GM10266 (cell line): Measurements from ENCODE around the gene PCK2.

Source experiments
- DNase-seq: peaks from one replicate; pipeline ENCODE4 v3.0.0; 2012; ENCODE audit errors: extremely low spot score
- CTCF ChIP-seq: IDR thresholded peaks from 2 replicates; pipeline ENCODE4 v1.5.1; 2012; ENCODE audit warnings: mild to moderate bottlenecking, low read depth; ENCODE audit not compliant: control insufficient read depth, insufficient read depth; ENCODE audit errors: missing control alignments

PCK2 gene

GRCh38 chr14:24126939-24127338, 32.8 kb downstream of the PCK2 start:
- TF ChIP-seq CTCF, result no peak
- no peak for DNase-seq

- no peak for DNase-seq
- TF ChIP-seq CTCF, result no peak
Measured at GRCh38 chr14:24127673-24128072, 33.6 kb downstream of the PCK2 start.

- no peak for DNase-seq
- no peak for TF ChIP-seq CTCF
Measured at GRCh38 chr14:24129410-24129998, 35.4 kb downstream of the PCK2 start.

GRCh38 chr14:24130380-24130716, 36.2 kb downstream of the PCK2 start, which contains the start of gene FITM1:
TSS of gene FITM1 (plus strand) at chr14:24130659. CDS start at chr14:24131564, 905 bp downstream.
- DNase-seq, result no peak
- TF ChIP-seq CTCF, result no peak

DNA sequence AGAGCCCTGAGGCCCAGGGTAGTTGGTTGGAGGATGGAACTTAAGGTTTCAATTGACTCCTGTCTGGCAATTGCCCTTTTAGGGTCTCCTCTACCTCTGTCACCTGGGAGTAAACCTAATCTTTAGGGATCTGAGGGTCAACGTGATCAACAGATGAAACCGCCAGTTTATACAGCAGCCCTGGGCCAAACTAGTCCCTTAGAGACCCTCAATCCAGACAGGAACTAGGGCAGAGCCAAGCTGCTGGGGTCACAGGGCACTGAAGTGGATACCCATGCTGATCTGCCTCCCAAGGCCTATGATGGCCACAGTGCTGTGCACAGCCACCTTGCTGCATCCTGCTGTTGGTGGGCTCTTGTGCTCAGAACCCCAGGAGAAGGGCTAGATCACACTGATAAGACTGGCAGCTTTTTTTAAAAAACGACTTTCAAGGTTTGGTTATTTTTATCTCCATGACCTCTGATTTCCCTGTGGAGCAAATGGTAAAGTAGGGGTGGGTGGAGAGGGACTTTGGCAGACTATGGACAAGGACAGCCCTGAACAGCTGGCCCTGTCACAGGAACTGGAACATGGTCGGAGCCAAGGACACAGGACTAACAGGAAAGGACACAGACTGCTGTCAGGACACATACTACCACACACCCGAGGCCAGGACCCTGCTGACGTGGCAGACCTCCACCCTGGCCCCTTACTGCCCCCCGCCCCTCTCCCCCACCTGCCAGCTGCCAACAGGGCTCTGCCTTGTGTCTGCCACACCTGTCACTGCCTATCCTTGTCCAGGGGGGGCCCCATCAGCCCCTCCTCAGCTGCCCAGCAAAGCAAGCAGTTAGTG, 36.8 kb downstream of the PCK2 start:
- DNase-seq, result no peak
- TF ChIP-seq CTCF, result no peak

GRCh38 chr14:24131549-24131966, 37.4 kb downstream of the PCK2 start:
- TF ChIP-seq CTCF, result no peak
- no peak for DNase-seq

GRCh38 chr14:24132061-24132685, 38.1 kb downstream of the PCK2 start:
- DNase-seq, result no peak
- no peak for TF ChIP-seq CTCF
